HFFc6 (cell line): ENCODE measurements around the gene LAPTM4A. TPM values are rescaled to one million over a fixed set of nuclear protein-coding genes. Genes with fewer than 3 reads are reported as not detected.

Experiments
- DNase-seq: peaks from one replicate; pipeline ENCODE4 v3.0.0-alpha.2; 2018
- H3K27ac Mint-ChIP-seq: 2 replicates; pipeline ENCODE4 v1.8.0; 2020; ENCODE audit warnings: mild to moderate bottlenecking, mixed read lengths
- H3K27me3 Mint-ChIP-seq: 2 replicates; pipeline ENCODE4 v1.8.0; 2021; ENCODE audit warnings: mild to moderate bottlenecking, moderate library complexity, mixed read lengths; ENCODE audit not compliant: insufficient read depth
- H3K36me3 Mint-ChIP-seq: 2 replicates; pipeline ENCODE4 v1.8.0; 2021; ENCODE audit warnings: low read depth, mixed read lengths
- H3K4me1 Mint-ChIP-seq: 2 replicates; pipeline ENCODE4 v1.8.0; 2020; ENCODE audit warnings: low read depth, mixed read lengths
- H3K4me3 Mint-ChIP-seq: 2 replicates; pipeline ENCODE4 v1.8.0; 2020; ENCODE audit warnings: mild to moderate bottlenecking, moderate library complexity, mixed read lengths
- H3K9me3 Mint-ChIP-seq: 2 replicates; pipeline ENCODE4 v1.8.0; 2020; ENCODE audit warnings: mild to moderate bottlenecking, mixed read lengths
- CTCF ChIP-seq: fragments of 200-600 bp; sonication (generic); IDR thresholded peaks from 2 replicates; pipeline ENCODE4 v1.5.0; 2021; ENCODE audit warnings: antibody characterized with exemption, mild to moderate bottlenecking
- total RNA-seq, 6 experiments: library from RNA; stranded (reverse); fragmentation: NEBNext Ultra II Directional; extraction: Animal tissue kit (Norgen Biotek cat#: 25700); gene quantifications; 2 replicates in 1 of 6; 3 replicates in 5 of 6; pipeline ENCODE4 v1.2.3, GENCODE V29; 2021

Gene LAPTM4A
- total RNA-seq, 6 experiments from 2014 or later: 218 to 254 (median 240) TPM

DNA sequence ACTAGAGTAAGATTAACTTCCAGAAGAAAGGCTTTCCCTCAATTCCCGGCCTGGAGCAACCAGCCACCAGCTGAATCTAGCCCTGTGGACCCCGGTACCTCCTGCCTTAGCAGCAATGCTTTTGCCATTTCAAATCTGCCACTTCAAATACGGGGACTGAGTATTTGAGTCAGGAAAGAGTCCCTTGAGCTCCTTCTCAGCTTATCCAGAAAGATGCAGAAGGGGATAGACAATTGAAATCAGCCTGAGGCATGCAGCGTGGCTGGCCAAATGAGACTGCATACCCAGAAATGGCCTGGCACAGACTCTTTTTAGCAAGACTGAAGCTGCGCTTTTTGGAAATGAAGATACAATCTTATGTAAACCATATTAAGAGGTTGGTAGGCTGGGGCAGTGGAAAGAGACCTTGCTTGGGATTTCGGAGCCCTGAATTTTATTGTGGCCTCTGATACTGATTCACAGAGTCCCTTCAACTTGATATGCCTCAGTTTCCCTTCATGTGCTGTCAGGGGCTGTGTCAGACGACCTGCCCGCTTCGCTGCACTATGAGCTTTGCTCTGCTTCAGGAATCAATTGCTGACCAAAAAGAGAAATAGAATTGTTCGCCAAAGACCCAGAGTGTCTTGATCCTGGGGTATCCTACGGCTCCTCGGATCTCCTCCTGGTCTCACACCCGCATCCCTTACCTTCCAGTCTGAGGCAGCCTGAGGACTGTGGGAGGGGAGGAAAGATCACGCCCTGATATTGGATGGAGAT lies 40.0 kb downstream of the LAPTM4A start:
- Mint-ChIP-seq H3K36me3 (peaks cover 5% of the 10 kb centered on the region; the same call in 1 of the 2 replicates), H3K4me1 (peaks cover 6% of the 10 kb centered on the region), H3K9me3 (peaks cover 5% of the 10 kb centered on the region; the same call in 1 of the 2 replicates), H3K27me3 (peaks cover 12% of the 10 kb centered on the region), H3K4me3 (peak overlapping the region; percentile 74), H3K27ac (no peak overlapping the region)
- TF ChIP-seq CTCF: no peak
- no peak for DNase-seq

DNA sequence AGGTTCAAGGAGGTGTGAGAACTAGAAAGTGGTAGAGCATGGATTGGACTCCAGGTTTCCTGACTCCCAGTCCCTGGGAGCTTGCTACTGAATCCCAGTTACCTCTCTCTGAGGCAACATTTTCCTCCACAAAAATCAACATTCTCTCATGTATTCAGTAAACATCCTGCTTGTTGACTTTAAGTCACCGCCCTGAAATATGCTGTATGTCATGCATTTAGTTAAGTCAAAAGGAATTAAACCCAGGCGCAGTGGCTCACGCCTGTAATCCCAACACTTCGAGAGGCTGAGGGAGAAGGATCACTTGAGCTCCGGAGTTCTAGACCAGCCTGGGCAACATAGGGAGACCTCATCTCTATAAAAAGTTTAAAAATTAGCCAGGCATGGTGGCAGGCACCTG lies 42.7 kb downstream of the LAPTM4A start:
- H3K4me3 Mint-ChIP-seq: no peak overlapping the region
- H3K9me3 Mint-ChIP-seq: no peaks in the 10 kb centered on the region
- H3K4me1 Mint-ChIP-seq: peaks cover 6% of the 10 kb centered on the region
- no peaks in the 10 kb centered on the region for H3K36me3 Mint-ChIP-seq
- peaks cover 14% of the 10 kb centered on the region for H3K27me3 Mint-ChIP-seq
- DNase-seq: no peak
- no peak for TF ChIP-seq CTCF
- H3K27ac Mint-ChIP-seq: no peak overlapping the region

DNA sequence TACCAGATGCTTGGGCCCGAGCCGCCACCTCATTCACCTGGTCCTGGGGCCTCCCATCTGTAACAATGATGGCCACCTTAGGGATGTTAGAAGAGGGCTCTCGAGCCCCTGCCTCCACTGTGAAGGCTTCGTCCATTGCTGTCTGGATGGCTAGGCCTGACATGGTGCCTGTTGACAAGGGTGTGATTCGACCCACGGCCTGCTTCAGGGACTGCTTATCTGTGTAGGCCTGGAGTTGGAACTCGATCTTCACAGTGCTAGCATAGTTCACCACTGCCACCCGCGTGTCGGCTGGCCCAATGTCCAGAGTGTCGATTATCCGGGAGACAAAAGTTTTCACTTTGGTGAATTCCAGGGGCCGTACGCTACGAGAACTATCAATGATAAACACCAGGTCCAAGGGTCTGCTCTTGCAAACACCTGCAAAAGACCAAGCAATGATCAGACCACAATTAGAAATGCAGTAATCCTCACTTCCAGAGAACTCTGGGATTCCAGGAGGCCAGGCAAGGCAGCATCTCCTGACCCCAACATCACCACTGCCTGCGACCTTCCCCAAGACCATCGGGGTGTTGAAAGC lies 45.4 kb downstream of the LAPTM4A start:
- Mint-ChIP-seq H3K27ac (no peak overlapping the region), H3K27me3 (peaks cover 12% of the 10 kb centered on the region), H3K36me3 (no peaks in the 10 kb centered on the region), H3K9me3 (no peaks in the 10 kb centered on the region), H3K4me1 (peaks cover 5% of the 10 kb centered on the region; the same call in 1 of the 2 replicates), H3K4me3 (no peak overlapping the region)
- no peak for TF ChIP-seq CTCF
- no peak for DNase-seq

DNA sequence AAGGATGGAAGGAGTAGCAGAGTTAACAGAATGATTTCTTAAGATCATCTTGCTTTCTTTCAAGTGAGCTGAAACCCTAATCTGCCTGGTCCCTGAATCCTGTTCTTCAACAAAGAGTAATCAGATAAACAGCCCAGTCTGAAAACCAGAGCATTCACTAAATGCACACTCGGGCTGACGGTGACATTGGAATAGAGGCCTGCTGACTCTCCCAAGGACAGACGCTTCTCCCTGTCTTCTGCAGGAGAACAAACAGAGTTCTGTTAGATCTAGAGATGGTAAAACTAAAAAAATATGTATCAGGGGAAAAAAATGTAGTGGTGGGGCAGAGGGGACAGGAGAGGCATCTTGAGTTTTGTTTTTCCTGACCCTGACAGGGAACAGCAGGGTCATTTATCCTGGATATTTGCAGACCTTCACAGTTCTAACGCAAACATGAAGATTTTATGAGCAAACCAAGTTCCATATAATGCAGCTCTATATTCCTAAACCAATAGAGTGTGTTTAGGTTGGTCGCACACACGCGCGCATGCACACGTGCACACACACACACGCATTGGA lies 46.3 kb downstream of the LAPTM4A start:
- no peak for DNase-seq
- Mint-ChIP-seq H3K4me3 (no peak overlapping the region), H3K27me3 (peaks cover 12% of the 10 kb centered on the region), H3K9me3 (no peaks in the 10 kb centered on the region), H3K36me3 (no peaks in the 10 kb centered on the region), H3K4me1 (peaks cover 13% of the 10 kb centered on the region; the same call in 1 of the 2 replicates), H3K27ac (no peak overlapping the region)
- no peak for TF ChIP-seq CTCF

DNA sequence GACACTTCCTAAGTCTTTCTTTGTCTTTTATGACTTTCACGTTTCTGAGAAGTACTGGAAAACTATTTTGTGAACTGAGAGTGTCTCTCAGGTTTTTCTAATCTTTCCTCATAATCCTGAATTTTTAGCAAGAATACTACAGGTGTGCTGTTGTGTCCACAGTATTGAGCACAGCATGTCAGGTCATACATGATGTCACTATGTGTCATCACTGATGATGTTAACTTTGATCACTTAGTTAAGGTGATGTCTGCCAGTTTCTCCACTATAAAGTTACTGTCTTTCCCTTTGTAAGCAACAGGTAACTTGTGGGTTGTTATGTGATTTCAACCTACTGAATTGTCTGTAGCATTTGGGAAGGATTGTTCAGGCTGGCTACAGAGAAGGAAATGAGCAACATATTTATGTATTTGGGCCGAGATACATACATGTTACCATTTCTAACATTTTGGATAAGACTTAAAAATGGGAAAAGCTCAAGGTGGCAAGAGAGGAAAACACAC lies 50.0 kb downstream of the LAPTM4A start:
- no peaks in the 10 kb centered on the region for H3K36me3 Mint-ChIP-seq
- TF ChIP-seq CTCF: no peak
- no peak overlapping the region for H3K4me3 Mint-ChIP-seq
- H3K27me3 Mint-ChIP-seq: peaks cover 11% of the 10 kb centered on the region
- H3K27ac Mint-ChIP-seq: no peak overlapping the region
- H3K9me3 Mint-ChIP-seq: no peaks in the 10 kb centered on the region
- H3K4me1 Mint-ChIP-seq: peaks cover 14% of the 10 kb centered on the region; the same call in 1 of the 2 replicates
- DNase-seq: no peak
